ENCODE measurements around the gene LIMCH1. TPM values are rescaled to one million over a fixed set of nuclear protein-coding genes. Genes with fewer than 3 reads are reported as not detected.
A peak's percentile ranks its signal among the peaks of the same experiment; 100 is the strongest.

Gene LIMCH1
- total RNA-seq, 1 donor from 2014 or later = 257 TPM

GRCh38 chr4:41556526-41556925, 18.6 kb downstream of the LIMCH1 start:
- Mint-ChIP-seq H3K9me3 (ENCODE audit: unreplicated experiment) (no peaks in the 10 kb centered on the region), H3K4me1 (ENCODE audit: unreplicated experiment) (peaks cover 50% of the 10 kb centered on the region), H3K27me3 (ENCODE audit: unreplicated experiment) (peaks cover 7% of the 10 kb centered on the region)

GRCh38 chr4:41559940-41560516, 22.1 kb downstream of the LIMCH1 start:
- H3K27me3 Mint-ChIP-seq (ENCODE audit: unreplicated experiment) = peaks cover 3% of the 10 kb centered on the region
- H3K9me3 Mint-ChIP-seq (ENCODE audit: unreplicated experiment) = no peaks in the 10 kb centered on the region
- DNase-seq (ENCODE audit: low spot score) = no peak
- H3K4me3 Mint-ChIP-seq (ENCODE audit: unreplicated experiment) = no peak overlapping the region
- peaks cover 12% of the 10 kb centered on the region for H3K36me3 Mint-ChIP-seq (ENCODE audit: low read depth, unreplicated experiment)
- no peak overlapping the region for H3K27ac Mint-ChIP-seq (ENCODE audit: unreplicated experiment)
- peaks cover 50% of the 10 kb centered on the region for H3K4me1 Mint-ChIP-seq (ENCODE audit: unreplicated experiment)
- TF ChIP-seq CTCF (IDR thresholded peaks at IDR 0.05; ENCODE audit: unreplicated experiment) = no peak

More at GRCh38 chr4:41556526-41556925, 18.6 kb downstream of the LIMCH1 start:
- no peak for DNase-seq (ENCODE audit: low spot score)
- no peak for TF ChIP-seq CTCF (IDR thresholded peaks at IDR 0.05; ENCODE audit: unreplicated experiment)
- no peak overlapping the region for H3K4me3 Mint-ChIP-seq (ENCODE audit: unreplicated experiment)
- peak overlapping the region; percentile 22 for H3K27ac Mint-ChIP-seq (ENCODE audit: unreplicated experiment)
- H3K36me3 Mint-ChIP-seq (ENCODE audit: low read depth, unreplicated experiment) = peaks cover 24% of the 10 kb centered on the region

GRCh38 chr4:41561244-41561643, 23.3 kb downstream of the LIMCH1 start:
- Mint-ChIP-seq H3K27ac (ENCODE audit: unreplicated experiment) (no peak overlapping the region), H3K27me3 (ENCODE audit: unreplicated experiment) (peaks cover 3% of the 10 kb centered on the region), H3K9me3 (ENCODE audit: unreplicated experiment) (no peaks in the 10 kb centered on the region), H3K4me1 (ENCODE audit: unreplicated experiment) (peaks cover 45% of the 10 kb centered on the region), H3K4me3 (ENCODE audit: unreplicated experiment) (no peak overlapping the region), H3K36me3 (ENCODE audit: low read depth, unreplicated experiment) (peaks cover 14% of the 10 kb centered on the region)
- TF ChIP-seq CTCF (IDR thresholded peaks at IDR 0.05; ENCODE audit: unreplicated experiment) = no peak
- no peak for DNase-seq (ENCODE audit: low spot score)

- DNase-seq (ENCODE audit: low spot score) = no peak
- peaks cover 5% of the 10 kb centered on the region for H3K36me3 Mint-ChIP-seq (ENCODE audit: low read depth, unreplicated experiment)
- H3K27me3 Mint-ChIP-seq (ENCODE audit: unreplicated experiment) = no peaks in the 10 kb centered on the region
- no peak overlapping the region for H3K27ac Mint-ChIP-seq (ENCODE audit: unreplicated experiment)
- peaks cover 3% of the 10 kb centered on the region for H3K4me1 Mint-ChIP-seq (ENCODE audit: unreplicated experiment)
- no peak overlapping the region for H3K4me3 Mint-ChIP-seq (ENCODE audit: unreplicated experiment)
- no peak for TF ChIP-seq CTCF (IDR thresholded peaks at IDR 0.05; ENCODE audit: unreplicated experiment)
- H3K9me3 Mint-ChIP-seq (ENCODE audit: unreplicated experiment) = no peaks in the 10 kb centered on the region
Measured at GRCh38 chr4:41567186-41567585, 29.2 kb downstream of the LIMCH1 start.

GRCh38 chr4:41568363-41568762, 30.4 kb downstream of the LIMCH1 start:
- no peak for DNase-seq (ENCODE audit: low spot score)
- TF ChIP-seq CTCF (IDR thresholded peaks at IDR 0.05; ENCODE audit: unreplicated experiment) = no peak
- no peak overlapping the region for H3K27ac Mint-ChIP-seq (ENCODE audit: unreplicated experiment)
- H3K27me3 Mint-ChIP-seq (ENCODE audit: unreplicated experiment) = no peaks in the 10 kb centered on the region
- no peaks in the 10 kb centered on the region for H3K9me3 Mint-ChIP-seq (ENCODE audit: unreplicated experiment)
- peaks cover 3% of the 10 kb centered on the region for H3K4me1 Mint-ChIP-seq (ENCODE audit: unreplicated experiment)
- peaks cover 5% of the 10 kb centered on the region for H3K36me3 Mint-ChIP-seq (ENCODE audit: low read depth, unreplicated experiment)
- no peak overlapping the region for H3K4me3 Mint-ChIP-seq (ENCODE audit: unreplicated experiment)
